GM12878 (cell line): ENCODE results near the gene CD200R1L. TPM values are rescaled to one million over a fixed set of nuclear protein-coding genes. Genes with fewer than 3 reads are reported as not detected.

Experiments
- ATAC-seq: fragments of 200-7000 bp; cut with Tn5 transposase; 3 replicates; pipeline ENCODE4 v1.9.1; 2020; ENCODE audit warnings: mild to moderate bottlenecking, moderate library complexity
- BruUV-seq: library from RNA; stranded (reverse); fragments of 400-500 nt; replicated peaks from 2 replicates; lab custom pipeline; 2021; lab: Mats Ljungman, UMichigan
- CTCF ChIA-PET: fragments of 300-600 bp; sonication (Branson Sonifier 250); formaldehyde crosslinking; extraction: SDS; loops from one replicate; lab custom pipeline; 2021; ENCODE audit warnings: inconsistent platforms; lab: Yijun Ruan, JAX
- POLR2A ChIA-PET: fragments of 350-600 bp; formaldehyde crosslinking; extraction: SDS; loops from one replicate; lab custom pipeline; 2021; ENCODE audit warnings: inconsistent platforms; lab: Charles Lee
- RAD21 ChIA-PET: fragments of 300-600 bp; sonication (Branson Sonifier 250); formaldehyde crosslinking; loops from one replicate; lab custom pipeline; 2023; ENCODE audit warnings: antibody characterized with exemption; ENCODE audit not compliant: unreplicated experiment; lab: Charles Lee
- SMC1A ChIA-PET: fragments of 300-600 bp; sonication (Branson Sonifier 250); formaldehyde crosslinking; loops from one replicate; lab custom pipeline; 2023; ENCODE audit not compliant: unreplicated experiment, uncharacterized antibody; lab: Charles Lee
- DNase-seq: peaks from one replicate; pipeline ENCODE4 v3.0.0-alpha.2; 2011; ENCODE audit warnings: low read depth, low spot score
- FAIRE-seq: peaks from 3 replicates; lab custom pipeline; 2011; peaks lifted over from hg19 to GRCh38; lab: Jason Lieb, UNC
- H2AFZ ChIP-seq: 2 replicates; pipeline ENCODE4 v1.6.0; 2011; ENCODE audit warnings: low read depth, low read length, control low read depth; ENCODE audit not compliant: control insufficient read depth
- H3K27ac ChIP-seq: 2 replicates; pipeline ENCODE4 v1.5.1; 2011; ENCODE audit warnings: control low read depth; ENCODE audit not compliant: control insufficient read depth, insufficient read depth
- H3K27me3 ChIP-seq, 2 experiments: replicated peaks in 1 of 2; 2 replicates each; pipeline versions ENCODE4 v1.6.0 to v1.6.1; 2011; ENCODE audit warnings: low read length in 1 of 2; ENCODE audit not compliant: control insufficient read depth in 2 of 2, insufficient read depth in 2 of 2
- H3K36me3 ChIP-seq, 2 experiments: 2 replicates each; pipeline ENCODE4 v1.5.1; 2011; ENCODE audit warnings: low read length in 1 of 2; ENCODE audit not compliant: control insufficient read depth in 2 of 2, insufficient read depth in 2 of 2
- H3K4me1 ChIP-seq: 2 replicates; pipeline ENCODE4 v1.6.1; 2011; ENCODE audit warnings: mild to moderate bottlenecking, low read length, moderate library complexity, mixed read lengths; ENCODE audit not compliant: control insufficient read depth, insufficient read depth
- H3K4me2 ChIP-seq: 2 replicates; pipeline ENCODE4 v1.6.0; 2011; ENCODE audit warnings: control low read depth; ENCODE audit not compliant: control insufficient read depth, insufficient read depth
- H3K4me3 ChIP-seq: fragments of 200-600 bp; sonication (generic); 2 replicates; pipeline ENCODE4 v1.5.1; 2016
- H3K79me2 ChIP-seq: 2 replicates; pipeline ENCODE4 v1.6.0; 2011; ENCODE audit warnings: low read length; ENCODE audit not compliant: control insufficient read depth, insufficient read depth
- H3K9ac ChIP-seq: 2 replicates; pipeline ENCODE4 v1.8.0; 2011; ENCODE audit warnings: low read length, control low read depth, mixed read lengths; ENCODE audit not compliant: control insufficient read depth, insufficient read depth
- H3K9me3 ChIP-seq: replicated peaks from 3 replicates; pipeline ENCODE4 v1.5.1; 2011; ENCODE audit warnings: mild to moderate bottlenecking, low read length; ENCODE audit not compliant: control insufficient read depth, insufficient read depth
- H4K20me1 ChIP-seq: 2 replicates; pipeline ENCODE4 v1.6.0; 2011; ENCODE audit not compliant: control insufficient read depth, insufficient read depth
- BCL11A ChIP-seq: IDR thresholded peaks from 2 replicates; pipeline ENCODE4 v1.6.1; 2011; ENCODE audit warnings: low read depth, low read length
- CBFB ChIP-seq: IDR thresholded peaks from 2 replicates; pipeline ENCODE4 v1.6.1; 2016; ENCODE audit warnings: antibody characterized with exemption, low read depth
- CBX5 ChIP-seq: sonication (generic); IDR thresholded peaks from 2 replicates; pipeline ENCODE4 v1.6.1; 2016; ENCODE audit warnings: low read depth, moderate library complexity, mild to moderate bottlenecking, inconsistent platforms
- CHD2 ChIP-seq: IDR thresholded peaks from 2 replicates; pipeline ENCODE4 v1.6.1; 2011; ENCODE audit warnings: low read depth, low read length, improper control_type of control experiment, borderline replicate concordance
- ESRRA ChIP-seq: IDR thresholded peaks from 2 replicates; pipeline ENCODE4 v1.6.1; 2012; ENCODE audit warnings: mild to moderate bottlenecking, low read length, improper control_type of control experiment
- FOXM1 ChIP-seq: IDR thresholded peaks from 2 replicates; pipeline ENCODE4 v1.6.1; 2012; ENCODE audit warnings: low read depth, mild to moderate bottlenecking, inconsistent platforms, low read length, moderate library complexity
- MEF2A ChIP-seq: IDR thresholded peaks from 2 replicates; pipeline ENCODE4 v1.6.1; 2011; ENCODE audit warnings: low read depth, mild to moderate bottlenecking, low read length, moderate library complexity; ENCODE audit not compliant: insufficient read depth
- MTA3 ChIP-seq: IDR thresholded peaks from 2 replicates; pipeline ENCODE4 v1.6.1; 2012; ENCODE audit warnings: low read length, inconsistent platforms, borderline replicate concordance
- NRF1 ChIP-seq: conservative IDR thresholded peaks from 2 replicates; pipeline ENCODE4 v1.6.1; 2011; ENCODE audit warnings: mild to moderate bottlenecking, low read depth, low read length, improper control_type of control experiment
- POLR2AphosphoS2 ChIP-seq: IDR thresholded peaks from 2 replicates; pipeline ENCODE4 v1.6.1; 2011; ENCODE audit warnings: low read depth, mild to moderate bottlenecking, low read length, improper control_type of control experiment, moderate library complexity
- RBBP5 ChIP-seq: fragments of 200-600 bp; sonication (generic); conservative IDR thresholded peaks from 2 replicates; pipeline ENCODE4 v1.6.1; 2016
- RFX5 ChIP-seq: IDR thresholded peaks from 2 replicates; pipeline ENCODE4 v1.6.1; 2011; ENCODE audit warnings: low read depth, low read length, improper control_type of control experiment
- RUNX3 ChIP-seq: IDR thresholded peaks from 2 replicates; pipeline ENCODE4 v1.6.1; 2012; ENCODE audit warnings: low read length, inconsistent platforms
- SKIL ChIP-seq: fragments of 450-650 bp; IDR thresholded peaks from 2 replicates; pipeline ENCODE4 v1.6.1; 2017; ENCODE audit warnings: mild to moderate bottlenecking, low read depth, inconsistent platforms; ENCODE audit not compliant: poor library complexity, severe bottlenecking
- SMC3 ChIP-seq: IDR thresholded peaks from 2 replicates; pipeline ENCODE4 v1.6.1; 2011; ENCODE audit warnings: low read length, improper control_type of control experiment, borderline replicate concordance
- SPI1 ChIP-seq: IDR thresholded peaks from 2 replicates; pipeline ENCODE4 v1.6.1; 2011; ENCODE audit warnings: low read depth, mild to moderate bottlenecking, low read length, moderate library complexity, borderline replicate concordance; ENCODE audit not compliant: insufficient read depth
- WGBS: methylation state at CpG from one replicate; pipeline ENCODE4 v1.1.6; 2016; ENCODE audit warnings: low lambda C conversion rate; ENCODE audit not compliant: insufficient replicate concordance, insufficient coverage; ENCODE audit errors: missing lambda C conversion rate; 5-methylcytosine and 5-hydroxymethylcytosine counted together
- in situ Hi-C: fragments of 300-500 bp; cut with MboI; formaldehyde crosslinking; loops from 9 replicates; pipeline ENCODE4 v1.14.3; 2018; ENCODE audit warnings: mixed read lengths
- intact Hi-C: fragments of 100-400 bp; cut with micrococcal nuclease; formaldehyde crosslinking; loops from one replicate; pipeline ENCODE4 v1.14.2; 2022; ENCODE audit not compliant: unreplicated experiment
- polyA plus RNA-seq, 11 experiments: library from polyadenylated mRNA; depleted of rRNA in 4 of 11; unstranded in 6 of 11; stranded (reverse) in 5 of 11; fragments of >200 nt; fragmentation: Nextera tagmentation in 4 of 11; fragmentation: Illumina TruSeq in 1 of 11; extraction: Ambion mirVana in 4 of 11; extraction: Trizol in 1 of 11; gene quantifications; 1 replicate in 1 of 11; 2 replicates in 10 of 11; pipeline versions ENCODE4 v1.2.1 to v1.2.3, GENCODE V29; 2011 to 2016; ENCODE audit warnings: inconsistent platforms in 2 of 11, missing spikeins in 2 of 11, low read depth in 1 of 11
- total RNA-seq, 4 experiments: library from RNA; depleted of rRNA in 3 of 4; stranded (reverse); fragments of >200 nt in 3 of 4; fragmentation: Illumina TruSeq in 1 of 4; extraction: Trizol in 1 of 4; gene quantifications; 2 replicates each; pipeline versions ENCODE4 v1.2.1 to v1.2.3, GENCODE V29; 2013 to 2021

CD200R1L gene
- total and polyA plus RNA-seq, 10 of the 15 experiments (the other 5 are each of a cell fraction or from before 2014, with no cell fraction given): 0.41 TPM; not detected in 9

GRCh38 chr3:112779558-112780480 lies 66.8 kb downstream of the CD200R1L start:
- no peak overlapping the region for H3K4me2 ChIP-seq

More at GRCh38 chr3:112779558-112780480, 66.8 kb downstream of the CD200R1L start:
- no peaks in the 10 kb centered on the region for H3K79me2 ChIP-seq
- in situ Hi-C loops: no loop called here
- RAD21 ChIA-PET: interaction anchor here (0.9 to 1.5 kb wide), 2 partner anchors 45 to 192 kb away, joined by 3 read pairs; no protein-coding TSS in a partner anchor
- no peak overlapping the region for H3K9ac ChIP-seq
- no peaks in the 10 kb centered on the region for H3K36me3 ChIP-seq
- DNase-seq (no peak), FAIRE-seq (no peak), ATAC-seq (no peak)
- CTCF ChIA-PET: interaction anchor here (1.1 to 1.5 kb wide), 4 partner anchors 45 to 200 kb away, joined by 3 to 5 read pairs (median 4); no protein-coding TSS in a partner anchor
- no peak overlapping the region for H3K27ac ChIP-seq
- H3K4me1 ChIP-seq: 0 out of 2 replicates have a peak, but pooled peaks cover 5% of the 10 kb centered on the region
- POLR2A ChIA-PET: no interaction called here
- H2AFZ ChIP-seq: no peak overlapping the region
- H3K4me3 ChIP-seq: no peak overlapping the region
- 63% methylated on average over 3 of the region's 3 CpGs for WGBS
- H3K27me3 ChIP-seq: no peaks in the 10 kb centered on the region; a peak in 1 of 4 replicates
- intact Hi-C loops: no loop called here
- SMC1A ChIA-PET: interaction anchor here (0.7 to 1.7 kb wide), 8 partner anchors 8 to 214 kb away, joined by 3 to 6 read pairs (median 4); no protein-coding TSS in a partner anchor
- TF ChIP-seq SPI1 (no peak), ESRRA (no peak), CBX5 (no peak), SMC3 (no peak), MTA3 (no peak), MEF2A (no peak), BCL11A (no peak), CBFB (no peak), RBBP5 (no peak), RFX5 (no peak), FOXM1 (no peak), CHD2 (no peak), RUNX3 (no peak), SKIL (no peak), NRF1 (no peak), POLR2AphosphoS2 (no peak)
- BruUV-seq: no TSS peak
- H4K20me1 ChIP-seq: no peaks in the 10 kb centered on the region
- H3K9me3 ChIP-seq: no peaks in the 10 kb centered on the region
